Trophoblast cell (in vitro differentiated cells and primary cell): Measurements from ENCODE around the gene EXOC4.

ENCODE experiments used
- DNase-seq, 2 donors: peaks; one replicate each; pipeline ENCODE4 v3.0.0-alpha.2; 2016
- H2AFZ ChIP-seq: 2 replicates; pipeline ENCODE4 v1.6.1; 2013; ENCODE audit warnings: low read length, moderate library complexity, mild to moderate bottlenecking; ENCODE audit not compliant: insufficient read depth, poor library complexity
- H2AK5ac ChIP-seq: 2 replicates; pipeline ENCODE4 v1.6.1; 2013; ENCODE audit warnings: mild to moderate bottlenecking, low read length
- H2BK120ac ChIP-seq: 2 replicates; pipeline ENCODE4 v1.6.1; 2013; ENCODE audit warnings: low read length, mild to moderate bottlenecking, moderate library complexity; ENCODE audit not compliant: insufficient read depth, poor library complexity
- H2BK12ac ChIP-seq: 2 replicates; pipeline ENCODE4 v1.6.1; 2013; ENCODE audit warnings: mild to moderate bottlenecking, low read length, moderate library complexity
- H2BK5ac ChIP-seq: 2 replicates; pipeline ENCODE4 v1.6.1; 2013; ENCODE audit warnings: low read length, low read depth, moderate library complexity, mild to moderate bottlenecking; ENCODE audit not compliant: poor library complexity
- H3K14ac ChIP-seq: 2 replicates; pipeline ENCODE4 v1.6.1; 2013; ENCODE audit warnings: mild to moderate bottlenecking, low read length
- H3K18ac ChIP-seq: 2 replicates; pipeline ENCODE4 v1.6.1; 2013; ENCODE audit warnings: mild to moderate bottlenecking, low read length
- H3K23ac ChIP-seq: 2 replicates; pipeline ENCODE4 v1.6.1; 2013; ENCODE audit warnings: low read length
- H3K27ac ChIP-seq: 2 replicates; pipeline ENCODE4 v1.5.1; 2013; ENCODE audit warnings: low read depth, mild to moderate bottlenecking, inconsistent platforms, low read length, moderate library complexity
- H3K27me3 ChIP-seq: 2 replicates; pipeline ENCODE4 v1.6.1; 2013; ENCODE audit warnings: inconsistent platforms, mild to moderate bottlenecking, low read length, moderate library complexity; ENCODE audit not compliant: insufficient read depth
- H3K36me3 ChIP-seq, 2 experiments: 1 replicate in 1 of 2; 2 replicates in 1 of 2; pipeline ENCODE4 v1.6.1; 2013; ENCODE audit warnings: low read length in 2 of 2, mild to moderate bottlenecking in 2 of 2, moderate library complexity in 1 of 2; ENCODE audit not compliant: insufficient read depth in 2 of 2, control insufficient read depth in 1 of 2
- H3K4ac ChIP-seq: 2 replicates; pipeline ENCODE4 v1.6.1; 2013; ENCODE audit warnings: low read depth, mild to moderate bottlenecking, low read length, moderate library complexity
- H3K4me1 ChIP-seq, 2 experiments: 1 replicate in 1 of 2; 2 replicates in 1 of 2; pipeline ENCODE4 v1.6.1; 2013; ENCODE audit warnings: low read length in 2 of 2, mild to moderate bottlenecking in 2 of 2, moderate library complexity in 1 of 2; ENCODE audit not compliant: insufficient read depth in 2 of 2, control insufficient read depth in 1 of 2
- H3K4me2 ChIP-seq: 2 replicates; pipeline ENCODE4 v1.6.1; 2013; ENCODE audit warnings: inconsistent platforms, mild to moderate bottlenecking, low read length, moderate library complexity
- H3K4me3 ChIP-seq: 2 replicates; pipeline ENCODE4 v1.5.1; 2013; ENCODE audit warnings: mild to moderate bottlenecking, low read depth, low read length, inconsistent platforms
- H3K79me1 ChIP-seq: one replicate; pipeline ENCODE4 v1.6.1; 2013; ENCODE audit warnings: low read length
- H3K79me2 ChIP-seq: 2 replicates; pipeline ENCODE4 v1.6.1; 2013; ENCODE audit warnings: low read length, mild to moderate bottlenecking; ENCODE audit not compliant: control insufficient read depth, insufficient read depth, poor library complexity
- H3K9ac ChIP-seq: 2 replicates; pipeline ENCODE4 v1.6.1; 2013; ENCODE audit warnings: mild to moderate bottlenecking, low read length
- H3K9me3 ChIP-seq: 2 replicates; pipeline ENCODE4 v1.6.1; 2013; ENCODE audit warnings: low read depth, mild to moderate bottlenecking, control low read depth, inconsistent platforms, low read length; ENCODE audit not compliant: insufficient read depth
- H4K12ac ChIP-seq: 2 replicates; pipeline ENCODE4 v1.6.1; 2013; ENCODE audit warnings: low read depth, mild to moderate bottlenecking, low read length, moderate library complexity
- H4K8ac ChIP-seq: 2 replicates; pipeline ENCODE4 v1.6.1; 2013; ENCODE audit warnings: low read depth, mild to moderate bottlenecking, low read length, moderate library complexity
- H4K91ac ChIP-seq: one replicate; pipeline ENCODE4 v1.6.1; 2013; ENCODE audit warnings: low read depth, mild to moderate bottlenecking, low read length, moderate library complexity
- WGBS: extraction: QIAGEN DNeasy Blood & Tissue Kit; methylation state at CpG from one replicate; pipeline ENCODE4 v1.1.7; 2013; ENCODE audit warnings: missing lambda C conversion rate; ENCODE audit not compliant: insufficient read length, insufficient coverage; ENCODE audit errors: extremely low coverage; 5-methylcytosine and 5-hydroxymethylcytosine counted together

The EXOC4 gene

DNA sequence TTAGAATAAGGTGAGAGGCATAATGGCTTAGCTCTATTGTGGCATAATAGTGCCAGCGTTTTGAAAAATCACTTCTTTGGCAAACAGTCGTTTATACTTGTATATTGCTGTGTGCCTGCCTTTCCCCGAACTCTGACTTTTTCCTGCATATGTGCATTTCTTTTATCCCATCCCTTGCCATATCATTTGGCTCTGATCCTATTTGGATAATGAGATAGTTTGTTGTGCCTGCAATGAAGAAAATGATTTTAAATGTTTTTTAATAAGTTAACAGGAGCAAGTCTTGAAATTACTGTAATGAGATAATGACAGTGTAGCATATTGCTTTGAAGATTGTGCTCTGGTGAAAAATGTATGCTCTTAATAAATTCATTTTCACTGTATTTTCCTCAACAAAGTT, 586.2 kb downstream of the EXOC4 start:
- DNase-seq: no peak

GRCh38 chr7:133843341-133843740, 590.5 kb downstream of the EXOC4 start:
- no peak overlapping the region for H4K8ac ChIP-seq
- no CpG with 5 or more reads among the region's 2 CpGs for WGBS
- no peak overlapping the region for H2AK5ac ChIP-seq
- H3K4me1 ChIP-seq: peaks cover 2 to 5% of the 10 kb centered on the region in 2 experiments
- no peak overlapping the region for H4K12ac ChIP-seq
- no peaks in the 10 kb centered on the region for H3K79me2 ChIP-seq
- no peaks in the 10 kb centered on the region for H3K27me3 ChIP-seq
- H3K79me1 ChIP-seq: no peaks in the 10 kb centered on the region
- H2BK120ac ChIP-seq: no peak overlapping the region
- H3K36me3 ChIP-seq: no peaks in the 10 kb centered on the region
- H3K4me3 ChIP-seq: no peak overlapping the region
- H3K27ac ChIP-seq: no peak overlapping the region
- H3K9ac ChIP-seq: no peak overlapping the region
- no peak for DNase-seq
- no peak overlapping the region for H3K18ac ChIP-seq
- H3K4ac ChIP-seq: no peak overlapping the region
- no peak overlapping the region for H2BK12ac ChIP-seq
- no peak overlapping the region for H2AFZ ChIP-seq
- H3K9me3 ChIP-seq: no peaks in the 10 kb centered on the region
- no peak overlapping the region for H3K23ac ChIP-seq
- H3K4me2 ChIP-seq: no peak overlapping the region
- H2BK5ac ChIP-seq: no peak overlapping the region
- H4K91ac ChIP-seq: no peak overlapping the region
- no peak overlapping the region for H3K14ac ChIP-seq

More for the DNA sequence above, 586.2 kb downstream of the EXOC4 start:
- no peak overlapping the region for H3K18ac ChIP-seq
- H4K12ac ChIP-seq: no peak overlapping the region
- H3K9me3 ChIP-seq: no peaks in the 10 kb centered on the region
- H3K79me1 ChIP-seq: no peaks in the 10 kb centered on the region
- H4K8ac ChIP-seq: no peak overlapping the region
- no peak overlapping the region for H2AK5ac ChIP-seq
- no peak overlapping the region for H3K23ac ChIP-seq
- no peaks in the 10 kb centered on the region for H3K79me2 ChIP-seq
- H3K27ac ChIP-seq: no peak overlapping the region
- H4K91ac ChIP-seq: no peak overlapping the region
- no peak overlapping the region for H3K4me3 ChIP-seq
- no CpG with 5 or more reads among the region's 3 CpGs for WGBS
- no peak overlapping the region for H3K4me2 ChIP-seq
- no peak overlapping the region for H2BK5ac ChIP-seq
- no peak overlapping the region for H2BK120ac ChIP-seq
- no peak overlapping the region for H2BK12ac ChIP-seq
- H3K4ac ChIP-seq: no peak overlapping the region
- H2AFZ ChIP-seq: no peak overlapping the region
- no peaks in the 10 kb centered on the region for H3K36me3 ChIP-seq
- no peak overlapping the region for H3K9ac ChIP-seq
- no peaks in the 10 kb centered on the region for H3K4me1 ChIP-seq
- H3K27me3 ChIP-seq: no peaks in the 10 kb centered on the region
- H3K14ac ChIP-seq: no peak overlapping the region

DNA sequence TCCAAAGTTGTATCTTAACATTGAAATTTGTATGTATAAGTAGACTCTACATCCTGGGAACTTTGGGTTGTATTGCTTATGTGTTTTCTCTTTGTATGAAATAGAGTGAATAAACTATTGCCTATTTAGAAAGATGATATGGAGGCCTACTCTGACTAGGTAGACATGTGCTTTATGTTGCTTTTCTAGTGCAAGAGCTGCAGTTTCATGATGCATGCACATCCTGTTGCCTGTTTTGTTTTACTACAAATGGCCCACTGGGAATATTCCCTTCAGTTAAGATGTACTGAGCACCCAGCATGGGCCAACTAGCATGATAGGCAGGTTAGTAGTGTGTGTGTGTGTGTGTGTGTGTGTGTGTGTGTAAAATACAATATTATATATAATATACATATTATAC, 592.1 kb downstream of the EXOC4 start:
- Histone ChIP-seq H2AK5ac (no peak overlapping the region), H2BK120ac (no peak overlapping the region), H3K27ac (no peak overlapping the region), H3K79me1 (no peaks in the 10 kb centered on the region), H2AFZ (no peak overlapping the region), H3K18ac (no peak overlapping the region), H3K4me1 (peaks cover 2 to 5% of the 10 kb centered on the region in 2 experiments), H3K27me3 (no peaks in the 10 kb centered on the region), H3K9ac (no peak overlapping the region), H3K14ac (no peak overlapping the region), H4K91ac (no peak overlapping the region), H3K4me2 (no peak overlapping the region), H3K4me3 (no peak overlapping the region), H3K4ac (no peak overlapping the region), H2BK12ac (no peak overlapping the region), H3K79me2 (no peaks in the 10 kb centered on the region), H3K23ac (no peak overlapping the region), H4K12ac (no peak overlapping the region), H3K36me3 (no peaks in the 10 kb centered on the region), H3K9me3 (no peaks in the 10 kb centered on the region), H4K8ac (no peak overlapping the region), H2BK5ac (no peak overlapping the region)
- DNase-seq: no peak

DNA sequence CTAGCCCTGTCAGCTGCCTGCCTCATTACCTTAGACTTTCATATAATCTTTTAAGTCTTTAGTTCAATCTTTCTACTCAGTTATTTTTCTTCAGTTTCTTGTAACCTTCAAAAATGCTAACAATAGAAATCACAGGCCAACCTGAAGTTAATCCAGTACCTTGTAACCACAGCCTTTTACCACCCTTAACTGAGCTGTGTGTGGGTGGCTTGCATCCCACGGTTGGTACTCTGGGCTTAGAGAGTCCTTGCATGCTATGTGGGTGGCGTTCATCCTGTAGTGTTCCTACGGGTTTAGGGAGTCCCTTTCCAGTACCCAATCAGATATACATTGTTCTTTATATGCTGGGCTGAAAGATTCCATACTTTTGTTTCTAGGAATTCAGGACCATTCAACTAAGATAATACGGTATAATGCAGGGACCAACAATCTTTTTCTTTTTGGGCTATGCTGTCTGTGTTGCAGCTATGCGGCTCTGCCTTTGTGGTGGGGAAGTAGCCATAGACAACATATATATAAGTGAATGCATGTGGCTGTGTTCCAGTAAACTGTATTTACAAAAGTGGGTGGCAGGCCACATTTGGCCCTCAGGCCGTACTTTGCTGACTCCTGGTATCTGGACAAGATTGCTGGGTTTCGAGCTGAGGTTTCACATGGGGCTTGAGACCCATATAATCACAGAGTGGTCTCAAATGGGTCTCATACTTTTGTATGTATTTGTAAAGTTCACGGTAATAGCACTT, 593.5 kb downstream of the EXOC4 start:
- no peak overlapping the region for H3K4me3 ChIP-seq
- no peaks in the 10 kb centered on the region for H3K9me3 ChIP-seq
- no peaks in the 10 kb centered on the region for H3K36me3 ChIP-seq
- H3K79me1 ChIP-seq: no peaks in the 10 kb centered on the region
- no peak overlapping the region for H4K8ac ChIP-seq
- H2BK120ac ChIP-seq: no peak overlapping the region
- H3K79me2 ChIP-seq: no peaks in the 10 kb centered on the region
- no peak overlapping the region for H3K4ac ChIP-seq
- no peak overlapping the region for H2BK12ac ChIP-seq
- peaks cover 2 to 5% of the 10 kb centered on the region in 2 experiments for H3K4me1 ChIP-seq
- H2BK5ac ChIP-seq: no peak overlapping the region
- H3K27ac ChIP-seq: no peak overlapping the region
- no peak overlapping the region for H3K18ac ChIP-seq
- no peaks in the 10 kb centered on the region for H3K27me3 ChIP-seq
- WGBS: no CpG with 5 or more reads among the region's 8 CpGs
- H3K9ac ChIP-seq: no peak overlapping the region
- H3K23ac ChIP-seq: no peak overlapping the region
- H3K4me2 ChIP-seq: no peak overlapping the region
- DNase-seq: no peak
- H4K91ac ChIP-seq: no peak overlapping the region
- no peak overlapping the region for H2AK5ac ChIP-seq
- no peak overlapping the region for H3K14ac ChIP-seq
- H2AFZ ChIP-seq: no peak overlapping the region
- no peak overlapping the region for H4K12ac ChIP-seq
